ENCODE measurements around the gene USP30.
A peak's percentile ranks its signal among the peaks of the same experiment; 100 is the strongest.
"Not testable (repeated sequence)": the region's sequence is repeated elsewhere in the genome, so short reads cannot be mapped to it uniquely, and the experiment has no call there.

The USP30 gene

GRCh38 chr12:109016978-109017377 is 35.4 kb upstream of the USP30 start:
- H3K4me3 ChIP-seq (ENCODE audit: low read depth, low read length) = no peak overlapping the region
- no peak for TF ChIP-seq CTCF (IDR thresholded peaks at IDR 0.05; ENCODE audit: control insufficient read depth, extremely low read depth, insufficient read depth)
- no peak for DNase-seq (ENCODE audit: low read depth)

- no peak for TF ChIP-seq CTCF (IDR thresholded peaks at IDR 0.05; ENCODE audit: control insufficient read depth, extremely low read depth, insufficient read depth)
- DNase-seq (ENCODE audit: low read depth) = no peak
- H3K4me3 ChIP-seq (ENCODE audit: low read depth, low read length) = no peak overlapping the region
These were observed 34.1 kb upstream of the USP30 start for GRCh38 chr12:109018296-109018695.

GRCh38 chr12:109020146-109020795 is 32.1 kb upstream of the USP30 start:
- H3K4me3 ChIP-seq (ENCODE audit: low read depth, low read length) = no peak overlapping the region
- TF ChIP-seq CTCF (IDR thresholded peaks at IDR 0.05; ENCODE audit: control insufficient read depth, extremely low read depth, insufficient read depth) = no peak
- no peak for DNase-seq (ENCODE audit: low read depth)

- DNase-seq (ENCODE audit: low read depth) = peak; percentile 22
- no peak within 1 kb of the TSS for H3K4me3 ChIP-seq (ENCODE audit: low read depth, low read length)
- no peak for TF ChIP-seq CTCF (IDR thresholded peaks at IDR 0.05; ENCODE audit: control insufficient read depth, extremely low read depth, insufficient read depth)
These were observed 31.5 kb upstream of the USP30 start, which contains the start of gene SVOP for GRCh38 chr12:109020796-109021380. Gene SVOP (minus strand): TSS chr12:109021068. CDS start chr12:109020868, 200 bp downstream.

GRCh38 chr12:109027767-109028166 is 24.6 kb upstream of the USP30 start:
- DNase-seq (ENCODE audit: low read depth) = no peak
- no peak for TF ChIP-seq CTCF (IDR thresholded peaks at IDR 0.05; ENCODE audit: control insufficient read depth, extremely low read depth, insufficient read depth)
- no peak overlapping the region for H3K4me3 ChIP-seq (ENCODE audit: low read depth, low read length)

GRCh38 chr12:109028624-109029023 is 23.8 kb upstream of the USP30 start:
- DNase-seq (ENCODE audit: low read depth) = not testable (repeated sequence)

GRCh38 chr12:109029411-109029810 is 23.0 kb upstream of the USP30 start:
- H3K4me3 ChIP-seq (ENCODE audit: low read depth, low read length) = no peak overlapping the region
- DNase-seq (ENCODE audit: low read depth) = no peak
- TF ChIP-seq CTCF (IDR thresholded peaks at IDR 0.05; ENCODE audit: control insufficient read depth, extremely low read depth, insufficient read depth) = no peak

More at GRCh38 chr12:109028624-109029023, 23.8 kb upstream of the USP30 start:
- H3K4me3 ChIP-seq (ENCODE audit: low read depth, low read length) = not testable (repeated sequence)

Measured in LNCaP clone FGC (cell line).